Measurements from ENCODE around the gene IKZF1.

IKZF1 gene

GRCh38 chr7:50309721-50310120 is 5.2 kb downstream of the IKZF1 start:
- DNase-seq (ENCODE audit: low spot score), result no peak
- TF ChIP-seq, protein P1, sequence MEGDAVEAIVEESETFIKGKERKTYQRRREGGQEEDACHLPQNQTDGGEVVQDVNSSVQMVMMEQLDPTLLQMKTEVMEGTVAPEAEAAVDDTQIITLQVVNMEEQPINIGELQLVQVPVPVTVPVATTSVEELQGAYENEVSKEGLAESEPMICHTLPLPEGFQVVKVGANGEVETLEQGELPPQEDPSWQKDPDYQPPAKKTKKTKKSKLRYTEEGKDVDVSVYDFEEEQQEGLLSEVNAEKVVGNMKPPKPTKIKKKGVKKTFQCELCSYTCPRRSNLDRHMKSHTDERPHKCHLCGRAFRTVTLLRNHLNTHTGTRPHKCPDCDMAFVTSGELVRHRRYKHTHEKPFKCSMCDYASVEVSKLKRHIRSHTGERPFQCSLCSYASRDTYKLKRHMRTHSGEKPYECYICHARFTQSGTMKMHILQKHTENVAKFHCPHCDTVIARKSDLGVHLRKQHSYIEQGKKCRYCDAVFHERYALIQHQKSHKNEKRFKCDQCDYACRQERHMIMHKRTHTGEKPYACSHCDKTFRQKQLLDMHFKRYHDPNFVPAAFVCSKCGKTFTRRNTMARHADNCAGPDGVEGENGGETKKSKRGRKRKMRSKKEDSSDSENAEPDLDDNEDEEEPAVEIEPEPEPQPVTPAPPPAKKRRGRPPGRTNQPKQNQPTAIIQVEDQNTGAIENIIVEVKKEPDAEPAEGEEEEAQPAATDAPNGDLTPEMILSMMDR (IDR thresholded peaks at IDR 0.05; ENCODE audit: extremely low read depth, missing control alignments), result no peak

GRCh38 chr7:50310361-50310760 is 5.8 kb downstream of the IKZF1 start:
- no peak for DNase-seq (ENCODE audit: low spot score)
- TF ChIP-seq, protein P1 (IDR thresholded peaks at IDR 0.05; ENCODE audit: extremely low read depth, missing control alignments), result no peak

GRCh38 chr7:50310956-50311355 is 6.4 kb downstream of the IKZF1 start:
- no peak for DNase-seq (ENCODE audit: low spot score)
- TF ChIP-seq, protein P1 (IDR thresholded peaks at IDR 0.05; ENCODE audit: extremely low read depth, missing control alignments), result no peak

DNA sequence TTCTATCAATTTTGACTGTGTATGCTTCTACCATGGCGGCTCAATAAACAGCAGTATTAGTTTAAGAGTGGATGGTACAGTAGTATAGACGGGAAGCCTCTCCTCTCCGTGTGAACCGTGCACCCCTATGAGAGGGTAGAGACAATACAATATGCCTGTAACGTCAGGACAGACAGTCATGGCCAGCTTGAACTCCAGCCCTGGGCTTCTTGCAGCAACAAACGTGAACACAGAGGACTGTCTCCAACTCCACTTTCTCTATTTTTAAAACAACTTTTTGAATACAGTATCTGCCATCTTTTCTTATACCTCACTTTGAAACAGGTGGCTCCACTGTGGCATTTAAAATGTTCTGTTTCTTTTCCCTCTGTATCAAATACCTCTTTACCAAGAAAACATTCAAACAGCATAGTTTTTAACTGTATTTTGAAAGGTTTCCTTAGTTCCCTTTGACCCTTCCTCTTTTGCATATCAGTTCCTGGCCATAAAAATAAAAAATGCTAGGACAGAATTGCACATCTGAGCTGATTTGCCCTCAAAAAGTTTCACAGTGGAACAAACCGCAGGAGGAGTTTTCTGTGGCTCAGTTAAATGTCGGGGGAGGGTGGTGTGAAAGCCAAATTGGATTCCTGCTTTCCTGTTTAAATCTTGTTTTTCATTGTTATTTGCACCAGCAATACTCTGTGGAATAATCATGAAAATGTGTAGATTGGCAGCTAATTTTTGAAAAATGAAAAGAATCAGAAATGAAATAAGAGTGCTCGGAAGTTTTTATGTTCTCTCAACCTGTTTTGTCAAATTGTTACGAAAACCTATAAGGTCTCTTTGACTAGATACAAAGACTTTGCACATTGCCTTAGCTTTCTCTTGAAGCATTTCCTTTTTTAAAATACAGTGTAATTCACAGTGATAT is 8.0 kb downstream of the IKZF1 start:
- DNase-seq (ENCODE audit: low spot score), result no peak
- TF ChIP-seq, protein P1 (IDR thresholded peaks at IDR 0.05; ENCODE audit: extremely low read depth, missing control alignments), result no peak

GRCh38 chr7:50314836-50315592 is 10.5 kb downstream of the IKZF1 start:
- no peak for DNase-seq (ENCODE audit: low spot score)
- TF ChIP-seq, protein P1 (IDR thresholded peaks at IDR 0.05; ENCODE audit: extremely low read depth, missing control alignments), result no peak

GRCh38 chr7:50315739-50316671 is 11.5 kb downstream of the IKZF1 start:
- DNase-seq (ENCODE audit: low spot score), result no peak
- TF ChIP-seq, protein P1 (IDR thresholded peaks at IDR 0.05; ENCODE audit: extremely low read depth, missing control alignments), result no peak

All from GM20000 (cell line).